Esophagus muscularis mucosa (tissue), 4 donors: ENCODE data around the gene KIAA1958. TPM values are rescaled to one million over a fixed set of nuclear protein-coding genes. Genes with fewer than 3 reads are reported as not detected.

ENCODE experiments used
- DNase-seq: peaks from one replicate; pipeline ENCODE4 v3.0.0-alpha.2; 2017; ENCODE audit errors: extremely low spot score
- H3K27ac ChIP-seq, 4 donors: fragments of 200-600 bp; sonication (generic); replicated peaks in 1 of 4; 1 replicate in 3 of 4; 2 replicates in 1 of 4; pipeline ENCODE4 v1.5.1; 2016 to 2019; ENCODE audit warnings: mild to moderate bottlenecking in 1 of 4
- H3K27me3 ChIP-seq, 4 donors: fragments of 200-600 bp; sonication (generic); one replicate each; pipeline versions ENCODE4 v1.5.1 to v1.6.0; 2016 to 2019
- H3K36me3 ChIP-seq, 4 donors: fragments of 200-600 bp; sonication (generic); one replicate each; pipeline ENCODE4 v1.5.1; 2016 to 2019
- H3K4me1 ChIP-seq, 4 donors: fragments of 200-600 bp; sonication (generic); one replicate each; pipeline ENCODE4 v1.5.1; 2016 to 2019
- H3K4me3 ChIP-seq, 4 donors: fragments of 200-600 bp; sonication (generic); 1 replicate in 2 of 4; 2 replicates in 2 of 4; pipeline ENCODE4 v1.5.1; 2016 to 2019; ENCODE audit warnings: mild to moderate bottlenecking in 4 of 4, moderate library complexity in 1 of 4
- H3K9me3 ChIP-seq, 4 donors: fragments of 200-600 bp; sonication (generic); 1 replicate in 3 of 4; 2 replicates in 1 of 4; pipeline ENCODE4 v1.5.1; 2016 to 2019
- EP300 ChIP-seq: sonication (generic); formaldehyde crosslinking; IDR thresholded peaks from one replicate; pipeline ENCODE4 v1.6.1; 2017; ENCODE audit warnings: antibody characterized with exemption
- POLR2A ChIP-seq: fragments of 450-650 bp; IDR thresholded peaks from one replicate; pipeline ENCODE4 v1.6.1; 2017; ENCODE audit warnings: antibody characterized with exemption, moderate library complexity, mild to moderate bottlenecking, low read depth
- POLR2AphosphoS5 ChIP-seq, 2 donors: sonication (generic); formaldehyde crosslinking; IDR thresholded peaks; one replicate each; pipeline ENCODE4 v1.6.1; 2017; ENCODE audit warnings: antibody characterized with exemption in 2 of 2
- WGBS: methylation state at CpG from one replicate; pipeline ENCODE4 v1.1.5; 2018; 5-methylcytosine and 5-hydroxymethylcytosine counted together
- intact Hi-C: fragments of 100-400 bp; cut with DNase I; formaldehyde crosslinking; loops from one replicate; pipeline ENCODE4 v1.15.1; 2023
- total RNA-seq, 4 donors: library from RNA; depleted of rRNA; stranded (reverse); fragments of >200 nt; gene quantifications; one replicate each; pipeline versions ENCODE4 v1.1.0 to v1.2.1, GENCODE V29; 2016
- TF ChIP-seq, protein P1 (sequence below), 3 experiments: fragments of 200-600 bp in 2 of 3; fragments of 450-650 bp in 1 of 3; sonication (generic) in 2 of 3; IDR thresholded peaks; one replicate each; pipeline ENCODE4 v1.5.1; 2017 to 2019; ENCODE audit warnings: antibody characterized with exemption in 3 of 3, mild to moderate bottlenecking in 2 of 3, moderate library complexity in 1 of 3

The KIAA1958 gene
- total RNA-seq, 4 donors from 2014 or later: 2.2 to 5.8 (median 3.2) TPM

DNA sequence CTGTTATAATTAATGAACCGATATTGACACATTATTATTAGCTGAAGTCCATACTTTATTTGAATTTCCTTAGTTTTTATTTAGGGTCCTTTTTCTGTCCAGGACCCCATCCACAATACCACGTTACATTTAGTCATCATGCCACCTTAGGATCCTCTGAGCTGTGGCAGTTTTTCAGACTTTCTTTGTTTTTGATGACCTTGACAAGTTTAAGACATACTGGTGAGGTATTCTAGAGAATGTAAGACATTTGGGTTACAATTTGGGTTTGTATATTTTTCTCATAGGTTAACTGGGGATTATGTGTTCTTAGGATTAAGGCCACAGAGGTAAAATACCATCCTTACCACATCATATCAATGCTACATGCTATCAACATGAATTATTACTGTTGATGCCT, 42.7 kb downstream of the KIAA1958 start:
- 98% methylated on average over 2 of the region's 2 CpGs for WGBS
- H3K9me3 ChIP-seq: no peaks in the 10 kb centered on the region
- intact Hi-C loops: no loop called here

DNA sequence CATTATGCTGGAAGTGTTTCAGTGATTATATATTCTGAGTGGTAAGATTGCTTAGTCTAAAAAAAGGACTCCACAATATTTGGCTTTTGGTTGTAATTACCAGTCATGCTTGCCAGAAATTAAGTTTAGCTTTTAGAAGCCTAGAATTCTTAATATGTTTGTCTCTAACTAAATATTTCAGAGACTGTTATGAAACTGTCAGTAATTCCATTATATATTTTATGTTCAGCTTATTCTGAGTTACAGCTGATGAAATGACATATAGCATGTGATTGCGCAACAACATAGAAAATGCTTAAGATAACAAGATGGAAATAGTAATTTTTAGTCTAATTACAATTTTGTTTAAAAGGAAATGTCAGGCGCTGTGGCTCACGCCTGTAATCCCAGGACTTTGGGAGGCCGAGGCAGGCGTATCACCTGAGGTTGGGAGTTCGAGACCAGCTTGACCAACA, 44.2 kb downstream of the KIAA1958 start:
- intact Hi-C loops: no loop called here
- Histone ChIP-seq H3K4me1 (peaks cover 0 to 9% (median 7%) of the 10 kb centered on the region in 4 donors), H3K36me3 (no peaks in the 10 kb centered on the region), H3K4me3 (no peak overlapping the region), H3K9me3 (no peaks in the 10 kb centered on the region), H3K27me3 (no peaks in the 10 kb centered on the region), H3K27ac (no peak overlapping the region)
- TF ChIP-seq EP300: no peak
- no peak for TF ChIP-seq POLR2AphosphoS5 (IDR thresholded peaks at IDR 0.05)
- 97% methylated on average over 6 of the region's 6 CpGs for WGBS
- DNase-seq: no peak

More for the DNA sequence above, 42.7 kb downstream of the KIAA1958 start:
- H3K27ac ChIP-seq: no peak overlapping the region
- H3K36me3 ChIP-seq: no peaks in the 10 kb centered on the region
- no peaks in the 10 kb centered on the region for H3K27me3 ChIP-seq
- H3K4me3 ChIP-seq: no peak overlapping the region
- TF ChIP-seq EP300 (no peak), POLR2A (no peak), POLR2AphosphoS5 (IDR thresholded peaks at IDR 0.05) (no peak)
- TF ChIP-seq, protein P1, sequence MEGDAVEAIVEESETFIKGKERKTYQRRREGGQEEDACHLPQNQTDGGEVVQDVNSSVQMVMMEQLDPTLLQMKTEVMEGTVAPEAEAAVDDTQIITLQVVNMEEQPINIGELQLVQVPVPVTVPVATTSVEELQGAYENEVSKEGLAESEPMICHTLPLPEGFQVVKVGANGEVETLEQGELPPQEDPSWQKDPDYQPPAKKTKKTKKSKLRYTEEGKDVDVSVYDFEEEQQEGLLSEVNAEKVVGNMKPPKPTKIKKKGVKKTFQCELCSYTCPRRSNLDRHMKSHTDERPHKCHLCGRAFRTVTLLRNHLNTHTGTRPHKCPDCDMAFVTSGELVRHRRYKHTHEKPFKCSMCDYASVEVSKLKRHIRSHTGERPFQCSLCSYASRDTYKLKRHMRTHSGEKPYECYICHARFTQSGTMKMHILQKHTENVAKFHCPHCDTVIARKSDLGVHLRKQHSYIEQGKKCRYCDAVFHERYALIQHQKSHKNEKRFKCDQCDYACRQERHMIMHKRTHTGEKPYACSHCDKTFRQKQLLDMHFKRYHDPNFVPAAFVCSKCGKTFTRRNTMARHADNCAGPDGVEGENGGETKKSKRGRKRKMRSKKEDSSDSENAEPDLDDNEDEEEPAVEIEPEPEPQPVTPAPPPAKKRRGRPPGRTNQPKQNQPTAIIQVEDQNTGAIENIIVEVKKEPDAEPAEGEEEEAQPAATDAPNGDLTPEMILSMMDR (IDR thresholded peaks at IDR 0.05): no peak
- peaks cover 0 to 9% (median 7%) of the 10 kb centered on the region in 4 donors for H3K4me1 ChIP-seq
- DNase-seq: no peak

DNA sequence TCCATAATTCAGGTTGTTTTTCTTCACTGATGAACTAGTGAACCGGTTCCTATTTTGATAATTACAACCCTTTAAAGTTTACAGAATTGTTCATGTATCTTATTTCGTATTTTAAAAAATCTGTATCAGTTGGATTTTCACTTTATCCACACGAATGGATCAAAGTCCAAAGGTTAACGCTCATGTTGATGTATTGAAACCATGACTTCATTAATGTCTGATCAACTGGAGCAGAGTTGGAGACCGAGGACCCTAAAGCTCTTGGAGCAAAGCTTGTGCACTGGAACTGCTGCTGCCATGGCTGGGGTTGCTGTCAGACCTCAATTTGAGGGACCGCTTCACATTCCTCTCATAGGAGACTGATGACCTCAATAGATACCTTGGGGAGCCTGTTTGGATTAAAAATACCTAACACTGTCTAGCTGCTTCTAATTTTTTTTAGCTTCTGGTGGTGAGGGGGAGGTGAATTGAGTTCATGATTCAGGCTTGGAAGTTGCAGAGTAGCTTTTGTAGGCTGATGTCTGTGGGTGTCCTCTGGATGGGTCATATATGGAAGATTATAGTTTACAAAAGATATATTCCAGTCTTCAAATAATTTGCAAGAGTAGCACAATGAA, 45.1 kb downstream of the KIAA1958 start:
- 94% methylated on average over 5 of the region's 6 CpGs for WGBS
- no peaks in the 10 kb centered on the region for H3K36me3 ChIP-seq

DNA sequence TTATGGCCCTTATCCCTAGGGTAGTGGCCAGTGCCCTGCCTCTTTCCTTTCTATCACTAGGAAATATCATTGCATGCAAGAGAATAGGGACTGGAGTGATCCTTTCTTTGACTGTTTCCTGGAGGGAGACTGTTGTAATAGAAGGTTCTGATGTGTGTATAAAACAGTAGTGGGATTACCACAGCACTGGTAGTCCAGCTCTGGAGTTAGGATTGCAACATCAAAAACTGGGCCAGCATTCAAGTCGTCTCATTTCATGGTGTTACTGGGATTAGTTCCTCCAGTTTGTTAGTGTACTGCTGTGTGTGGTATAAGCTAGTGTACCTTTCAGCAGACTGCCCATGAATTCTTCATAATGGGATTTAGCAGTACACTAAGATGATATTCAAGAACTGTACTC, 45.8 kb downstream of the KIAA1958 start:
- intact Hi-C loops: no loop called here
- DNase-seq: no peak
- Histone ChIP-seq H3K9me3 (no peaks in the 10 kb centered on the region), H3K4me3 (no peak overlapping the region), H3K4me1 (peaks cover 0 to 9% (median 7%) of the 10 kb centered on the region in 4 donors), H3K27me3 (no peaks in the 10 kb centered on the region), H3K27ac (no peak overlapping the region), H3K36me3 (no peaks in the 10 kb centered on the region)
- WGBS: 64% methylated on average over 1 of the region's 1 CpG
- TF ChIP-seq POLR2A (no peak), EP300 (no peak), POLR2AphosphoS5 (IDR thresholded peaks at IDR 0.05) (no peak)
- TF ChIP-seq, protein P1 (IDR thresholded peaks at IDR 0.05): no peak

More for the DNA sequence above, 45.1 kb downstream of the KIAA1958 start:
- intact Hi-C loops: no loop called here
- H3K27me3 ChIP-seq: no peaks in the 10 kb centered on the region
- DNase-seq: no peak
- H3K9me3 ChIP-seq: no peaks in the 10 kb centered on the region
- H3K4me3 ChIP-seq: no peak overlapping the region
- H3K27ac ChIP-seq: no peak overlapping the region
- peaks cover 0 to 9% (median 7%) of the 10 kb centered on the region in 4 donors for H3K4me1 ChIP-seq
- TF ChIP-seq POLR2AphosphoS5 (IDR thresholded peaks at IDR 0.05): no peak
- TF ChIP-seq, protein P1 (IDR thresholded peaks at IDR 0.05): no peak
- no peak for TF ChIP-seq POLR2A
- TF ChIP-seq EP300: no peak

DNA sequence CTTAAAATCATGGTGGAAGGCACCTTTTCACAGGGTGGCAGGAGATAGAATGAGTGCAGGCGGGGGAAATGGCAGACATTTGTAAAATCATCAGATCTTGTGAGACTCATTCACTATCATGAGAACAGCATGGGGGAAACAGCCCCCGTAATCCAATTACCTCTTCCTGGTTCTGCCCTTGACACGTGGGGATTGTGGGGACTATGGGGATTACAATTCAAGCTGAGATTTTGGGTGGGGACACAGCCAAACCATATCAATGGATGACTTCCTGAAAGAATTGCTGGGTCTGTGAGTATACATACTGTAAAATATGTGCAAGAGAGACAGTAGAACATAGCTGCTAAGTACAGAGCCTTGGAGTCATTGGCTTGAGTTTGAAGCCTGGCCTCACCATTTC, 47.0 kb downstream of the KIAA1958 start:
- H3K4me1 ChIP-seq: peaks cover 0 to 9% (median 7%) of the 10 kb centered on the region in 4 donors
- intact Hi-C loops: no loop called here
- no peaks in the 10 kb centered on the region for H3K36me3 ChIP-seq
- WGBS: 85% methylated on average over 3 of the region's 3 CpGs
- DNase-seq: no peak
- no peaks in the 10 kb centered on the region for H3K27me3 ChIP-seq
- H3K27ac ChIP-seq: no peak overlapping the region
- no peaks in the 10 kb centered on the region for H3K9me3 ChIP-seq
- TF ChIP-seq, protein P1 (IDR thresholded peaks at IDR 0.05): no peak
- no peak overlapping the region for H3K4me3 ChIP-seq
